HG02588 (cell line): ENCODE measurements around the gene ROBO1.
A peak's percentile ranks its signal among the peaks of the same experiment; 100 is the strongest.

ENCODE experiments used
- ATAC-seq: cut with Tn5 transposase; IDR thresholded peaks from one replicate; pipeline ENCODE4 v1.9.1; 2021; ENCODE audit warnings: mild to moderate bottlenecking, moderate library complexity; ENCODE audit not compliant: unreplicated experiment

ROBO1 gene

DNA sequence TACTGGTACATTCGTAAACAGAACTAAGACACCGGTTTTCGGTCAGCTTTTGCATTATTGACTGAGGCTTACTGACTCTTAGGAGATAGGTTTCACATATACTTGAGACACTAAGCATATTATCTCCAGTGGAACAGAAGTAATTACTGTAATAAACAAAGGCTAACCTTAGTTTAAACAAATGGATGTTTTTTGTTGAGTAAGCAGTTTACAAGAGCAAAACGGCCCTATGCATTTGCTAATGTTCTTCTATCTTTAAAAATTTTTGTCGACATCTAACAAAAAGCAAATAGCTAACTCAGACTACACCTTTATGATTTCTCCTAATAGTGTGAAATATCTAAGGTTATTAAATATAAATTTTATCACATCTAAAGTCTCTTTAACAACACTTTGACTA is 664.5 kb downstream of the ROBO1 start:
- no peak for ATAC-seq

GRCh38 chr3:79097964-79098660 is 669.7 kb downstream of the ROBO1 start:
- no peak for ATAC-seq

GRCh38 chr3:79094654-79095053 is 673.1 kb downstream of the ROBO1 start:
- no peak for ATAC-seq

- ATAC-seq = peak; percentile 77
Measured at GRCh38 chr3:79086514-79086913, 681.3 kb downstream of the ROBO1 start.

GRCh38 chr3:79085171-79085570 is 682.6 kb downstream of the ROBO1 start:
- ATAC-seq = no peak

GRCh38 chr3:79081335-79081734 is 686.5 kb downstream of the ROBO1 start:
- ATAC-seq = no peak

DNA sequence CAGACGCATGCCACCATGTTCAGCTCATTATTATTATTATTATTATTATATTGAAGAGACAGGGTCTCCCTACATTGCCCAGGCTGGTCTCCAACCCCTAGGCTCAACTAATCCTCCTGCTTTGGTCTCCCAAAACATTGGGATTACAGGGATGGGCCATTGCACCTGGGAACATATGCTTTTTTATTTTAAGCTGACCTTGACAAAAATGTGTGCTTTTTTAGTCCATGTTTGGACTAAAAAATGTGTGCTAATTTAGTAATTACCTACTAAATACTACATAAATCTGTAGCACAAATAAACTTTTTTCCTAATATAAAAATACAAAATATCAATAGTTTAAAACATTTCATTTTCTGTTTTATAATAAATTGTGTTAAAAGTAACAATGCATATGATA is 693.2 kb downstream of the ROBO1 start:
- no peak for ATAC-seq

GRCh38 chr3:79067734-79068133 is 700.1 kb downstream of the ROBO1 start:
- ATAC-seq = no peak

DNA sequence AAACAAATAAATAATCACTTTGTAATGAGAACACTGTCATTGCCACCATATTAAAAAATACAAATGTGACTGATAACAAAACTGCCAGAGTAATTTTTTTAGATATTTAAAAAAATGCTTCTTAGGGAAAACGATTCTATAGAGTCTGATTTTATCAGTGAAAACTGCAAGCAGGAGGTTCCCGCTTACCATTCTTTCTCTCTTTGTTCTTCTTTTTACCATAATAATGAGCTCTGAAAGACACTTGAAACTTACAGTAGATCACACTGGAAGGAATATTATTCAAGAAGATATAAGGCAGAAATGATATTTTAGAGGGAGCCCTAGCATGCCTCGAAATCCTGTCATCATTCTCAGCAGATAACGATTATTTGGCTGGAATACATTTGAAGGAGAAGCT is 701.3 kb downstream of the ROBO1 start:
- ATAC-seq = no peak

DNA sequence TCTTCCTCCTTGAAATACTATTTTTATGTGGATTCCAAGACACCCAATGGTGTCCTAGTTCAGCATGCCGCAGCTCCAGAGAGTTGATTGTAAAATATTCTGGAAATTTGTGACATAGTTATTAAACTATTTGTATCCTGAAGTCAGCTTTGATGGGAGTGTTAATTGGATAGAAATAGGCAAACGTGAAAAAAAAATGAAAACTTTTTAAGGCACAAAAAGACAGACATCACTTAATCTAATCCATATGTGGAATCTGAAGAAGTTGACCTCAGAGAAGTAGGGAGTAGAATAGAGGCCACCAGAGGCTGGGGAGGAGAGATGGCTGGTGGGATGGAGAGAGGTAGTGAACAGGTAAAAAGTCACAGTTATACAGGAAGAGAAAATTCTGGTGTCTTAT is 704.2 kb downstream of the ROBO1 start:
- no peak for ATAC-seq

DNA sequence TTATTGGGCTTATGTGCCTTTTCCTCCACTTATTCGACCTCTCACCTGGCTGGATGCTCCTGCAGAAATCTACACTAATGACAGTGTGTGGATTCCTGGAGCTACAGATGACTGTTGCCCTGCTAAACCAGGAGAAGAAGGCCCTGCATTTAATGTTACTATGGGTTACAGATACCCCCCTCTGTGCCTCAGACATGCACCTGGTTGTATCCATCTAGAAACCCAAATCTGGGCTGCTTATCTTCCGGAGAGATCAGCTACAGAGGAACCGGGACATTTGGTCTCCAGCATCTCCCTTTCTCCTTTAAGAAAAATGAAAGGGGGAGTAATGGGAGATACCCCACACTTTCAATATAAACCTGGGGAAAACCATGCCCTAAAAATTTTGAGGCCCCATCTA is 710.0 kb downstream of the ROBO1 start:
- ATAC-seq = no peak

- ATAC-seq = no peak
Measured at GRCh38 chr3:79056498-79056897, 711.3 kb downstream of the ROBO1 start.

- no peak for ATAC-seq
Measured at GRCh38 chr3:79052054-79052681, 715.6 kb downstream of the ROBO1 start.

DNA sequence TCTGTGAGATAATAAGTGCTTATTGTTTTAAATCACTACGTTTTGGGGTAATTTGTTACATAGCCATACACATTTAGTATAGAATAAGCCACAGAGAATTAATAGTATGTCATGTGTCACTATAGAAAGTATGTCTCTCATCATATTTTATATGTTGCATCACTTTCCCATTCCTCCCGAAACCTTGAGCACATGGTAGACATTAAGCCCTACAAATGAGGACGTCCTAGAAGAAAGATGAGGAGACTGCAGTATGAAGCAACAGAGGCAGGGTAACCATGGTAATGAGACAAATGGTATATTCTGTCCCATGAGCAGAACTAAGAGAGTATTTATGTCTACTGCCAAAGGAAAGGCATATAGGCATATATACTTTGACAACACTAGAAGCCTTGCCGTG is 720.2 kb downstream of the ROBO1 start:
- ATAC-seq = no peak

DNA sequence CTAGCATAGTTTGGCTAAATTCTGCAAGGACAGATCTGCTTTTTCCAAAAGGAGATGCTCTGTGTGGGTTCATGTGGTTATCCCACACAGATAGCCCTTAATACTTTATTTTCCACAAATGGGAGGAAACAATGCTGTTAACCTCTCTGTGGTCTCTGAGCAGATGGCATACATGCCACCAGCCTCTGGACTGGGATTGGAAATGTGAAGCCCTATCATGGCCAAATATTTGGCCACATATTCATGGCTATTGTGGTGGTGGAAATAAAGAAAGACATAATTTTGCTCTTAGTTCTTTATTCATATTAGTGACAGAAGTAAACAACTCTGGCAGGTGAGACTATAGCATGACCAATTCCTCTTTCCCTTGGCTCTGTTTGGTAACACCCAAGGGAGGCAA is 726.2 kb downstream of the ROBO1 start:
- ATAC-seq = no peak

DNA sequence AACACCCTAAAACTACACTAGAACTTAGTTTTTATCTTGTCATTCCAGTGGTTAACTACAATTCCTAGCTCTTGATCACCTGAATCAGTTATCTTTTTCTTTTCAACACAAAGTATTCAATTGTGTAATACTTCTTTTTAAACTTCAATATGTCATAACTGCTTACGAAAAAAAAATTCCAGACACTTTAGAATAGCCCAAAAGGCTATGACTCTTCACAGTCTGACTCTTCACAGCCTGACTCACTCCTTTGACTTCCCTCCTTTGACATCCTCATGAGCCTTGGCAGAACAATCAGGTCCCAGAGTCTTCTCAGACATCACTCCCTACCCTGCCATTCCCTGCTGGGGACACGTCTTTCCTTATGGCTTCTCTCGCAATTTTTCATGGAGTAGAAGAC is 727.1 kb downstream of the ROBO1 start:
- no peak for ATAC-seq

- ATAC-seq = no peak
Measured at GRCh38 chr3:79040091-79040490, 727.7 kb downstream of the ROBO1 start.

DNA sequence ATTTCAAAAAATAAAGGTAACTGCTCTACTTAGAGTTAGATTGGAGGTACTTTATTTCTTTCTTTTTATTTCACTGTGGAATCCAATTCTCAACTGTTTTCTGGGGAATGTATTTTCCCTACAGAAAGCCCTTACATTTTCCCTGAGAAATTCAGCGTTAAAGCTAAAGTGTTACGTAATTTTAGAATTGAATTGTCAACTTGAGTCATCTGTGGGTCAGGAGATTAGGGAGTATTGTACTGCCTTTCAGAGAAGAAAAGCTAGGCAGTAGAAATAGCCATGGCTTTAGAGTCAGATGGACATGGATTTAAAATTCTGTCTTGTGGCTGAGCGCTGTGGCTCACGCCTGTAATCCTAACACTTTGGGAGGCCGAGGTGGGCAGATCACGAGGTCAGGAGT is 728.6 kb downstream of the ROBO1 start:
- ATAC-seq = no peak

GRCh38 chr3:79038636-79039035 is 729.2 kb downstream of the ROBO1 start:
- no peak for ATAC-seq

- no peak for ATAC-seq
Measured at GRCh38 chr3:79038057-79038456, 729.7 kb downstream of the ROBO1 start.

DNA sequence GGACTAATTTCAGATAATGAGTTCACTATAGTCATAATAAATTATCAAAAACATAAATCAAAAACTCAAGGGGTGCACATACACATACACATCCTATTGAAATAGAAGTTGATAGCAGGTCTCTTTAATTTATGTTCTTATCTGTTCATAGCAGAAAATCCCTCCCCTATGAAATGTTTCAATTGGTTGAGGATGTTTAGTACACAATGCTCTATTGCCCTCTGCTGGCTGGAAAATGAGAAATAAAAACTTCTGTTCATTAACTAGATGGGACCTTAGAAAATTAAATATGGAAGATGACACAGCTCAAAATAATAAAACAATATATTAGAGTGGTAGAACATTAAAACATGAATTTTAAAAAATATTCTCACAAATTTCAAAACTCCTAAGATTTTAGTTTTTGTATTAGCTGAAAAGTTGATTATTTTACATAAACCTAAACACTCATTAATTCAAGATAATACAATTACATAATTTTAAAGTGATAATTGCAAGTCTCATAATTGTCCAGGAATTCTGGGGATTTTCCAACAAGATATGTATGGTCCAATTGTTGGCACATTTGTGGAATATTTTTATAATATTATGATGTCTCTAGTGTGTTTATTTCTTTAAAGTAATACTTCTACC is 735.0 kb downstream of the ROBO1 start:
- no peak for ATAC-seq

DNA sequence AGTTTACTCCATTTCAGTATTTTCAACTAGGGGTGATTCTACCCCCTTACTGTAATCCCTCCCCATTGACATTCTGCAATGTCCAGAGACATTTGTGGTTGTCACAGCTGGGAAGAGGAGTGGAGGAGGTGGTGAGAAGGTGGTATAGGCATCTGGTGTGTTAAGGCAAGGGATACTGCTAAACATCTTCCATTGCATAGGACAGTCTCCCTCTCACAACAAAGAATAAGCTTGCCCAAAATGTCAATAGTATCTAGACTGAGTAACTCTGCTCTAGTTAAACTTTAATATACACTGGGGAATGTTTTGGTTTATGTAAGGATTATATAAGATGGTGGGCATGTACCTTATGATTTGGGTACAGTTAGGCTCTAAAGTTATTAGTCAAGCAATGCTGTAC is 737.6 kb downstream of the ROBO1 start:
- ATAC-seq = no peak
